DMS79 treated with DMSO at 0.1 percent for 48 hours (cell line): ENCODE measurements around the gene OPN1MW.
"Not testable (repeated sequence)": the region's sequence is repeated elsewhere in the genome, so short reads cannot be mapped to it uniquely, and the experiment has no call there.

Experiments
- DNase-seq: peaks from one replicate; lab custom pipeline; 2025; lab: John Stamatoyannopoulos, UW

OPN1MW gene

GRCh38 chrX:154182296-154182695 lies at the start of gene OPN1MW:
TSS of gene OPN1MW (plus strand) at chrX:154182596. CDS start at chrX:154182678, 82 bp downstream.
- DNase-seq: not testable (repeated sequence)

GRCh38 chrX:154135458-154136229 lies 46.8 kb upstream of the OPN1MW start:
- no peak for DNase-seq

- DNase-seq: peak; percentile 24
Observed at GRCh38 chrX:154136627-154137161, 45.7 kb upstream of the OPN1MW start.

GRCh38 chrX:154138857-154139256 lies 43.5 kb upstream of the OPN1MW start:
- no peak for DNase-seq

- no peak for DNase-seq
Observed at GRCh38 chrX:154140206-154140605, 42.2 kb upstream of the OPN1MW start.

- no peak for DNase-seq
Observed at GRCh38 chrX:154140742-154141141, 41.7 kb upstream of the OPN1MW start.

GRCh38 chrX:154142386-154142785 lies 40.0 kb upstream of the OPN1MW start:
- no peak for DNase-seq

GRCh38 chrX:154142950-154143745 lies 39.2 kb upstream of the OPN1MW start:
- no peak for DNase-seq

GRCh38 chrX:154144010-154144409 lies 38.4 kb upstream of the OPN1MW start, which contains the start of gene OPN1LW:
TSS of gene OPN1LW (plus strand) at chrX:154144243. CDS start at chrX:154144284, 41 bp downstream.
- DNase-seq: not testable (repeated sequence)

- not testable (repeated sequence) for DNase-seq
Observed at GRCh38 chrX:154151030-154151429, 31.4 kb upstream of the OPN1MW start.

- not testable (repeated sequence) for DNase-seq
Observed at GRCh38 chrX:154156221-154156620, 26.2 kb upstream of the OPN1MW start.

GRCh38 chrX:154157207-154157606 lies 25.2 kb upstream of the OPN1MW start:
- DNase-seq: not testable (repeated sequence)

- DNase-seq: not testable (repeated sequence)
Observed at GRCh38 chrX:154159345-154159744, 23.1 kb upstream of the OPN1MW start.

GRCh38 chrX:154164902-154165301 lies 17.5 kb upstream of the OPN1MW start:
- not testable (repeated sequence) for DNase-seq

GRCh38 chrX:154168384-154168783 lies 14.0 kb upstream of the OPN1MW start:
- DNase-seq: not testable (repeated sequence)

- DNase-seq: not testable (repeated sequence)
Observed at GRCh38 chrX:154172535-154172943, 9.9 kb upstream of the OPN1MW start.

GRCh38 chrX:154174356-154174755 lies 8.0 kb upstream of the OPN1MW start:
- DNase-seq: not testable (repeated sequence)

GRCh38 chrX:154183794-154184193 lies 1.4 kb downstream of the OPN1MW start:
- DNase-seq: not testable (repeated sequence)

GRCh38 chrX:154192846-154193245 lies 10.4 kb downstream of the OPN1MW start:
- DNase-seq: not testable (repeated sequence)

- not testable (repeated sequence) for DNase-seq
Observed at GRCh38 chrX:154194316-154194715, 11.9 kb downstream of the OPN1MW start.

- DNase-seq: not testable (repeated sequence)
Observed at GRCh38 chrX:154196466-154196865, 14.1 kb downstream of the OPN1MW start.

- not testable (repeated sequence) for DNase-seq
Observed at GRCh38 chrX:154209670-154210418, 27.4 kb downstream of the OPN1MW start.
